ENCODE results near the gene CRKL. TPM values are rescaled to one million over a fixed set of nuclear protein-coding genes. Genes with fewer than 3 reads are reported as not detected.
A peak's percentile ranks its signal among the peaks of the same experiment; 100 is the strongest.

CRKL gene
- total RNA-seq, 1 donor from 2014 or later = 59.5 TPM

DNA sequence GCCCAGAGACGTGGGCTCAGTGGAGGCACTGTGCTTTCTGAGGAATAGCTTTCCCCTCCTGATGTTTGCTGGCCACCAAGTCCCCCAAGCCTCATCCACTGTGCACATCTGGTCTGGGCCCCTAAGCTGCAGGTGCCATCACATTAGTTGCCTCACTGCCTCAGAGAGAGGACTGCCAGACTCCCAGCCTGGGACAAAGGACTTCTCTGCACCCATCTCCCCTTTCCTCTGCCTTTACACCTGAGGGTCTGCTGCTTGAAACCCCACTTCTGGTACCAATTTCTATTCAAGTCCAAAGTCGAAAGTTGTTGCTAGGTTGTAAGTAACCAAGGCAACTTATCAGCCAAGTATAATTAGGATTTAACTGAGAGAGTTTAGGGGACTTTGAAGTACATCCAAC lies 61.2 kb downstream of the CRKL start:
- peaks cover 25% of the 10 kb centered on the region for H3K27me3 Mint-ChIP-seq (ENCODE audit: low read depth, unreplicated experiment)
- H3K4me3 Mint-ChIP-seq (ENCODE audit: unreplicated experiment) = no peak overlapping the region
- no peak for FAIRE-seq

DNA sequence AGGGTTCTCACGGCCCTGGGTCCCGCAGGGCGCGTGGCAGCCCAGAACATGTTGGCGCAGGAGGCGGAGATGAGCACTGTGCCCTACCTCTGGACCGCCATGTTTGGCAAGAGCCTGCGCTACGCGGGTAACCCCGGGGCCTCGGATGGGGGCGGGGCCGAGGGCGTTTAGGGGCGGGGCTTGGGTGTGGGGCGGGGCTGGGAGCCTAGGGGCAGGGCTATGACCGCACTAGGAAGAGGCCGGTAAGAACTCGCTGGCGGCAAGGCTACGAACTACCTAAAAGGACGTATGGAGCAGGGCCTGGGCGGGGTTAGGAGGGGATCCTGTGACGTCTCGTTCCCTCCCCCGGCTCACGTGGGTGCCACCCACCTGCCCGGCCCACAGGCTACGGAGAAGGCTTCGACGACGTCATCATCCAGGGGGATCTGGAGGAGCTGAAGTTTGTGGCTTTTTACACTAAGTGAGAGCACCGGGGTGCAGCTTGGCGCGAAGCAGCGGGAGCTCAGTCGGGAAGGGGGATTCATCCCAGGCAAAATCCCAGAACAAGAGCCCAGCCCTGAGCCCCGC lies 62.1 kb downstream of the CRKL start:
- peak overlapping the region; percentile 60 for H2AFZ ChIP-seq (ENCODE audit: low read depth, low read length)
- peak overlapping the region; percentile 13 for H3K4me3 ChIP-seq (ENCODE audit: insufficient read depth, low read depth, low read length)
- H4K20me1 ChIP-seq (ENCODE audit: insufficient read depth, low read length) = peaks cover 3% of the 10 kb centered on the region
- no peak for TF ChIP-seq EZH2 (IDR thresholded peaks at IDR 0.05; ENCODE audit: insufficient read depth, low read length)
- TF ChIP-seq, protein P1, sequence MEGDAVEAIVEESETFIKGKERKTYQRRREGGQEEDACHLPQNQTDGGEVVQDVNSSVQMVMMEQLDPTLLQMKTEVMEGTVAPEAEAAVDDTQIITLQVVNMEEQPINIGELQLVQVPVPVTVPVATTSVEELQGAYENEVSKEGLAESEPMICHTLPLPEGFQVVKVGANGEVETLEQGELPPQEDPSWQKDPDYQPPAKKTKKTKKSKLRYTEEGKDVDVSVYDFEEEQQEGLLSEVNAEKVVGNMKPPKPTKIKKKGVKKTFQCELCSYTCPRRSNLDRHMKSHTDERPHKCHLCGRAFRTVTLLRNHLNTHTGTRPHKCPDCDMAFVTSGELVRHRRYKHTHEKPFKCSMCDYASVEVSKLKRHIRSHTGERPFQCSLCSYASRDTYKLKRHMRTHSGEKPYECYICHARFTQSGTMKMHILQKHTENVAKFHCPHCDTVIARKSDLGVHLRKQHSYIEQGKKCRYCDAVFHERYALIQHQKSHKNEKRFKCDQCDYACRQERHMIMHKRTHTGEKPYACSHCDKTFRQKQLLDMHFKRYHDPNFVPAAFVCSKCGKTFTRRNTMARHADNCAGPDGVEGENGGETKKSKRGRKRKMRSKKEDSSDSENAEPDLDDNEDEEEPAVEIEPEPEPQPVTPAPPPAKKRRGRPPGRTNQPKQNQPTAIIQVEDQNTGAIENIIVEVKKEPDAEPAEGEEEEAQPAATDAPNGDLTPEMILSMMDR (IDR thresholded peaks at IDR 0.05; ENCODE audit: insufficient read depth, low read depth, low read length) = no peak
- Mint-ChIP-seq H3K4me1 (ENCODE audit: low read depth, unreplicated experiment) (peaks cover 2% of the 10 kb centered on the region), H3K27ac (ENCODE audit: unreplicated experiment) (no peak overlapping the region), H3K36me3 (ENCODE audit: low read depth, unreplicated experiment) (peaks cover 9% of the 10 kb centered on the region), H3K9me3 (ENCODE audit: unreplicated experiment) (peaks cover 11% of the 10 kb centered on the region), H3K4me3 (ENCODE audit: unreplicated experiment) (peak overlapping the region; percentile 72), H3K27me3 (ENCODE audit: low read depth, unreplicated experiment) (peaks cover 19% of the 10 kb centered on the region)
- H3K27me3 ChIP-seq (ENCODE audit: insufficient read depth, low read length) = no peaks in the 10 kb centered on the region
- peak overlapping the region; percentile 77 for H3K4me2 ChIP-seq (ENCODE audit: low read length)
- peak overlapping the region; percentile 3 for H3K9ac ChIP-seq (ENCODE audit: low read length)
- FAIRE-seq = no peak
- peaks cover 5% of the 10 kb centered on the region for H3K9me3 ChIP-seq (ENCODE audit: insufficient read depth, low read depth, low read length)
- H3K4me1 ChIP-seq (ENCODE audit: insufficient read depth, low read length) = peaks cover 12% of the 10 kb centered on the region
- peaks cover 24% of the 10 kb centered on the region for H3K79me2 ChIP-seq (ENCODE audit: insufficient read depth, low read length)
- peaks cover 3% of the 10 kb centered on the region for H3K36me3 ChIP-seq (ENCODE audit: insufficient read depth, low read length)
- H3K27ac ChIP-seq (ENCODE audit: low read depth, low read length) = no peak overlapping the region
- peak; percentile 78 for DNase-seq (ENCODE audit: low read depth)

More for the DNA sequence above, 61.2 kb downstream of the CRKL start:
- peaks cover 2% of the 10 kb centered on the region for H3K4me1 Mint-ChIP-seq (ENCODE audit: low read depth, unreplicated experiment)
- no peak overlapping the region for H3K4me2 ChIP-seq (ENCODE audit: low read length)
- peaks cover 14% of the 10 kb centered on the region for H3K79me2 ChIP-seq (ENCODE audit: insufficient read depth, low read length)
- no peak for DNase-seq (ENCODE audit: low read depth)
- H3K36me3 ChIP-seq (ENCODE audit: insufficient read depth, low read length) = no peaks in the 10 kb centered on the region
- TF ChIP-seq EZH2 (IDR thresholded peaks at IDR 0.05; ENCODE audit: insufficient read depth, low read length) = no peak
- TF ChIP-seq, protein P1 (IDR thresholded peaks at IDR 0.05; ENCODE audit: insufficient read depth, low read depth, low read length) = no peak
- peaks cover 12% of the 10 kb centered on the region for H3K4me1 ChIP-seq (ENCODE audit: insufficient read depth, low read length)
- H3K9me3 Mint-ChIP-seq (ENCODE audit: unreplicated experiment) = peaks cover 11% of the 10 kb centered on the region
- H3K27me3 ChIP-seq (ENCODE audit: insufficient read depth, low read length) = no peaks in the 10 kb centered on the region
- no peak overlapping the region for H2AFZ ChIP-seq (ENCODE audit: low read depth, low read length)
- no peak overlapping the region for H3K27ac Mint-ChIP-seq (ENCODE audit: unreplicated experiment)
- peaks cover 7% of the 10 kb centered on the region for H3K36me3 Mint-ChIP-seq (ENCODE audit: low read depth, unreplicated experiment)
- H4K20me1 ChIP-seq (ENCODE audit: insufficient read depth, low read length) = no peaks in the 10 kb centered on the region
- H3K9me3 ChIP-seq (ENCODE audit: insufficient read depth, low read depth, low read length) = peaks cover 5% of the 10 kb centered on the region
- H3K4me3 ChIP-seq (ENCODE audit: insufficient read depth, low read depth, low read length) = no peak overlapping the region
- no peak overlapping the region for H3K9ac ChIP-seq (ENCODE audit: low read length)
- H3K27ac ChIP-seq (ENCODE audit: low read depth, low read length) = no peak overlapping the region

DNA sequence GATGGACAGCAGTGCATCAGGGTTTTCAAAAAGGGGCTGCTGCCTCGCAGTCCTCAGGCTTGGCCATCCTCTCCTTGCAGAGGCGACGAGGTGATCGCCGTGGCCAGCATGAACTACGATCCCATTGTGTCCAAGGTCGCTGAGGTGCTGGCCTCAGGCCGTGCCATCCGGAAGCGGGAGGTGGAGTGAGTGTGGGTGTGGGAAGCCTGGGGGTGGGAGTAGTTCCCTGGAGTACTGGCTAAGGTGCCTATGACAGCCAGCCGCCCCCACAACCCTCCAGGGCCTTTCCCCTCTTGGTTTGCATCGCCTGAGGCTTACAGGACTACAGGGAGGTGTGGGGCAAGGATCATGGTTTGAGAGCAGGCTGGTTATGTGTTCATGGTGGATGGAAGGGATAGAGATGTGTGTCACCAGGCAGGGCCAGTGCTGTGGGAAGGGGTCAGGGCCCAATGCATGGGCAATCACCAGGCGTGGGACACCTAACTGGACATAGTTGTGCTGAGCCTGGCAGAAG lies 62.8 kb downstream of the CRKL start:
- no peak for TF ChIP-seq EZH2 (IDR thresholded peaks at IDR 0.05; ENCODE audit: insufficient read depth, low read length)
- TF ChIP-seq, protein P1 (IDR thresholded peaks at IDR 0.05; ENCODE audit: insufficient read depth, low read depth, low read length) = no peak
- peak overlapping the region; percentile 3 for H3K9ac ChIP-seq (ENCODE audit: low read length)
- H2AFZ ChIP-seq (ENCODE audit: low read depth, low read length) = peak overlapping the region; percentile 60
- H3K9me3 Mint-ChIP-seq (ENCODE audit: unreplicated experiment) = peaks cover 11% of the 10 kb centered on the region
- peaks cover 9% of the 10 kb centered on the region for H3K36me3 Mint-ChIP-seq (ENCODE audit: low read depth, unreplicated experiment)
- H3K4me2 ChIP-seq (ENCODE audit: low read length) = peak overlapping the region; percentile 77
- peaks cover 24% of the 10 kb centered on the region for H3K79me2 ChIP-seq (ENCODE audit: insufficient read depth, low read length)
- DNase-seq (ENCODE audit: low read depth) (no peak), FAIRE-seq (no peak)
- no peaks in the 10 kb centered on the region for H3K27me3 ChIP-seq (ENCODE audit: insufficient read depth, low read length)
- no peak overlapping the region for H3K27ac Mint-ChIP-seq (ENCODE audit: unreplicated experiment)
- peaks cover 2% of the 10 kb centered on the region for H3K4me1 Mint-ChIP-seq (ENCODE audit: low read depth, unreplicated experiment)
- peaks cover 19% of the 10 kb centered on the region for H3K27me3 Mint-ChIP-seq (ENCODE audit: low read depth, unreplicated experiment)
- peaks cover 12% of the 10 kb centered on the region for H3K4me1 ChIP-seq (ENCODE audit: insufficient read depth, low read length)
- H3K4me3 Mint-ChIP-seq (ENCODE audit: unreplicated experiment) = peak overlapping the region; percentile 35
- peaks cover 4% of the 10 kb centered on the region for H3K36me3 ChIP-seq (ENCODE audit: insufficient read depth, low read length)
- H3K9me3 ChIP-seq (ENCODE audit: insufficient read depth, low read depth, low read length) = peaks cover 5% of the 10 kb centered on the region
- H4K20me1 ChIP-seq (ENCODE audit: insufficient read depth, low read length) = peaks cover 3% of the 10 kb centered on the region
- H3K27ac ChIP-seq (ENCODE audit: low read depth, low read length) = no peak overlapping the region
- no peak overlapping the region for H3K4me3 ChIP-seq (ENCODE audit: insufficient read depth, low read depth, low read length)

Data from astrocyte (in vitro differentiated cells and primary cell).